ENCODE data around the gene ZNRF4. TPM values are rescaled to one million over a fixed set of nuclear protein-coding genes. Genes with fewer than 3 reads are reported as not detected.

The ZNRF4 gene
- total RNA-seq, 2 donors from 2014 or later = not detected

- intact Hi-C loops (cut with DNase I) = no loop called here
Measured at GRCh38 chr19:5466072-5466471, 10.9 kb downstream of the ZNRF4 start.

GRCh38 chr19:5466814-5467291 is 11.6 kb downstream of the ZNRF4 start:
- intact Hi-C loops (cut with DNase I) = no loop called here
- no peak for DNase-seq
- H3K36me3 ChIP-seq = no peaks in the 10 kb centered on the region
- H3K9ac ChIP-seq (ENCODE audit: low read depth in 2 of 2, low read length in 2 of 2) = no peak overlapping the region
- no peak overlapping the region for H3K4me3 ChIP-seq
- H3K9me3 ChIP-seq = no peaks in the 10 kb centered on the region
- H3K27ac ChIP-seq = no peak overlapping the region
- no peaks in the 10 kb centered on the region for H3K4me1 ChIP-seq
- no peak for TF ChIP-seq CTCF (IDR thresholded peaks at IDR 0.05)
- H3K27me3 ChIP-seq = no peaks in the 10 kb centered on the region

More at GRCh38 chr19:5466072-5466471, 10.9 kb downstream of the ZNRF4 start:
- DNase-seq = no peak
- Histone ChIP-seq H3K27me3 (no peaks in the 10 kb centered on the region), H3K27ac (no peak overlapping the region), H3K4me1 (no peaks in the 10 kb centered on the region), H3K36me3 (no peaks in the 10 kb centered on the region), H3K4me3 (no peak overlapping the region), H3K9me3 (no peaks in the 10 kb centered on the region), H3K9ac (ENCODE audit: low read depth in 2 of 2, low read length in 2 of 2) (no peak overlapping the region)
- no peak for TF ChIP-seq CTCF (IDR thresholded peaks at IDR 0.05)

GRCh38 chr19:5470264-5470671 is 15.1 kb downstream of the ZNRF4 start:
- H3K27ac ChIP-seq = no peak overlapping the region
- H3K9me3 ChIP-seq = no peaks in the 10 kb centered on the region
- no peaks in the 10 kb centered on the region for H3K36me3 ChIP-seq
- no peak overlapping the region for H3K9ac ChIP-seq (ENCODE audit: low read depth in 2 of 2, low read length in 2 of 2)
- H3K4me3 ChIP-seq = no peak overlapping the region
- no peaks in the 10 kb centered on the region for H3K4me1 ChIP-seq
- H3K27me3 ChIP-seq = no peaks in the 10 kb centered on the region
- no peak for TF ChIP-seq CTCF (IDR thresholded peaks at IDR 0.05)
- intact Hi-C loops (cut with DNase I) = no loop called here
- no peak for DNase-seq

GRCh38 chr19:5472286-5472685 is 17.1 kb downstream of the ZNRF4 start:
- no peak overlapping the region for H3K9ac ChIP-seq (ENCODE audit: low read depth in 2 of 2, low read length in 2 of 2)
- no peak for DNase-seq
- TF ChIP-seq CTCF (IDR thresholded peaks at IDR 0.05) = no peak
- no peaks in the 10 kb centered on the region for H3K27me3 ChIP-seq
- intact Hi-C loops (cut with DNase I) = no loop called here
- H3K9me3 ChIP-seq = no peaks in the 10 kb centered on the region
- no peak overlapping the region for H3K27ac ChIP-seq
- no peaks in the 10 kb centered on the region for H3K4me1 ChIP-seq
- H3K4me3 ChIP-seq = no peak overlapping the region
- H3K36me3 ChIP-seq = no peaks in the 10 kb centered on the region

- H3K4me1 ChIP-seq = no peaks in the 10 kb centered on the region
- no peak for TF ChIP-seq CTCF (IDR thresholded peaks at IDR 0.05)
- H3K27me3 ChIP-seq = no peaks in the 10 kb centered on the region
Measured at GRCh38 chr19:5473646-5474045, 18.4 kb downstream of the ZNRF4 start.

More at GRCh38 chr19:5473646-5474045, 18.4 kb downstream of the ZNRF4 start:
- Histone ChIP-seq H3K9me3 (no peaks in the 10 kb centered on the region), H3K9ac (ENCODE audit: low read depth in 2 of 2, low read length in 2 of 2) (no peak overlapping the region), H3K4me3 (no peak overlapping the region), H3K27ac (no peak overlapping the region), H3K36me3 (no peaks in the 10 kb centered on the region)
- no peak for DNase-seq
- intact Hi-C loops (cut with DNase I) = no loop called here

Measured in colonic mucosa (tissue), 4 donors.